PC-9 (cell line): ENCODE results near the gene PROK1. TPM values are rescaled to one million over a fixed set of nuclear protein-coding genes. Genes with fewer than 3 reads are reported as not detected.

Source experiments
- BruUV-seq: library from RNA; stranded (reverse); fragments of 400-500 nt; replicated peaks from 2 replicates; lab custom pipeline; 2021; lab: Mats Ljungman, UMichigan
- CTCF ChIA-PET: fragments of 300-600 bp; sonication (Branson Sonifier 250); formaldehyde crosslinking; loops from one replicate; lab custom pipeline; 2022; ENCODE audit warnings: antibody characterized with exemption; lab: Charles Lee
- POLR2A ChIA-PET: fragments of 300-600 bp; sonication (Branson Sonifier 250); formaldehyde crosslinking; loops from one replicate; lab custom pipeline; 2022; ENCODE audit warnings: antibody characterized with exemption; ENCODE audit not compliant: unreplicated experiment; lab: Charles Lee
- DNase-seq, 2 experiments: peaks; one replicate each; pipeline versions ENCODE4 v3.0.0 to v3.0.0-alpha.2; 2015 to 2022; ENCODE audit warnings: mixed read lengths in 1 of 2
- H2AFZ ChIP-seq: fragments of 200-600 bp; sonication (generic); 2 replicates; pipeline ENCODE4 v1.8.1; 2017; ENCODE audit warnings: antibody characterized with exemption
- H3F3A ChIP-seq: fragments of 200-600 bp; sonication (generic); 2 replicates; pipeline ENCODE4 v1.8.1; 2017; ENCODE audit warnings: antibody characterized with exemption, mild to moderate bottlenecking, low read depth; ENCODE audit not compliant: insufficient read depth
- H3K27ac ChIP-seq: fragments of 200-600 bp; sonication (generic); 2 replicates; pipeline ENCODE4 v1.6.1; 2016; ENCODE audit warnings: mixed run types
- H3K27me3 ChIP-seq: fragments of 200-600 bp; sonication (generic); 2 replicates; pipeline ENCODE4 v1.6.1; 2016; ENCODE audit warnings: low read depth, mixed run types; ENCODE audit not compliant: insufficient read depth
- H3K36me3 ChIP-seq: fragments of 200-600 bp; sonication (generic); 2 replicates; pipeline ENCODE4 v1.6.1; 2016; ENCODE audit warnings: low read depth, mixed run types
- H3K4me1 ChIP-seq: fragments of 200-600 bp; sonication (generic); replicated peaks from 2 replicates; pipeline ENCODE4 v1.6.1; 2016; ENCODE audit warnings: mixed run types; ENCODE audit not compliant: insufficient read depth
- H3K4me2 ChIP-seq: fragments of 200-600 bp; sonication (generic); 2 replicates; pipeline ENCODE4 v1.6.1; 2017; ENCODE audit warnings: mixed run types
- H3K4me3 ChIP-seq: fragments of 200-600 bp; sonication (generic); 2 replicates; pipeline ENCODE4 v1.6.1; 2016; ENCODE audit warnings: mixed run types
- H3K79me2 ChIP-seq: fragments of 200-600 bp; sonication (generic); 2 replicates; pipeline ENCODE4 v1.6.1; 2017; ENCODE audit warnings: low read depth, mixed run types
- H3K9me2 ChIP-seq: fragments of 200-600 bp; sonication (generic); 2 replicates; pipeline ENCODE4 v1.8.1; 2017; ENCODE audit warnings: mild to moderate bottlenecking; ENCODE audit not compliant: insufficient read depth
- H3K9me3 ChIP-seq: fragments of 200-600 bp; sonication (generic); 2 replicates; pipeline ENCODE4 v1.8.1; 2016; ENCODE audit warnings: low read depth; ENCODE audit not compliant: insufficient read depth
- H4K20me1 ChIP-seq: fragments of 200-600 bp; sonication (generic); 2 replicates; pipeline ENCODE4 v1.8.1; 2017; ENCODE audit not compliant: insufficient read depth
- EZH2 ChIP-seq: fragments of 200-600 bp; sonication (generic); IDR thresholded peaks from 2 replicates; pipeline ENCODE4 v1.8.0; 2017; ENCODE audit warnings: antibody characterized with exemption, low read depth
- intact Hi-C: fragments of 100-400 bp; cut with micrococcal nuclease; formaldehyde crosslinking; loops from one replicate; pipeline ENCODE4 v1.10.0; 2022; ENCODE audit not compliant: unreplicated experiment
- total RNA-seq: library from RNA; stranded (reverse); gene quantifications from 2 replicates; pipeline ENCODE4 v1.2.3, GENCODE V29; 2021
- TF ChIP-seq, protein P1 (sequence below): fragments of 200-600 bp; sonication (generic); conservative IDR thresholded peaks from 2 replicates; pipeline ENCODE4 v1.6.1; 2017; ENCODE audit warnings: mixed run types, antibody characterized with exemption, mild to moderate bottlenecking, moderate library complexity

The PROK1 gene
- total RNA-seq, 1 experiment from 2014 or later, result not detected

- no TSS peak for BruUV-seq
- ChIA-PET CTCF (no interaction called here), POLR2A (no interaction called here)
- Histone ChIP-seq H4K20me1 (no peaks in the 10 kb centered on the region), H3K79me2 (no peaks in the 10 kb centered on the region), H3F3A (no peaks in the 10 kb centered on the region), H3K27ac (no peak overlapping the region), H3K9me3 (no peaks in the 10 kb centered on the region), H3K27me3 (no peaks in the 10 kb centered on the region), H3K4me2 (no peak overlapping the region), H3K4me1 (peaks cover 8% of the 10 kb centered on the region; the same call in 1 of the 2 replicates), H2AFZ (no peak overlapping the region), H3K9me2 (no peaks in the 10 kb centered on the region), H3K36me3 (no peaks in the 10 kb centered on the region), H3K4me3 (no peak overlapping the region)
- TF ChIP-seq, protein P1, sequence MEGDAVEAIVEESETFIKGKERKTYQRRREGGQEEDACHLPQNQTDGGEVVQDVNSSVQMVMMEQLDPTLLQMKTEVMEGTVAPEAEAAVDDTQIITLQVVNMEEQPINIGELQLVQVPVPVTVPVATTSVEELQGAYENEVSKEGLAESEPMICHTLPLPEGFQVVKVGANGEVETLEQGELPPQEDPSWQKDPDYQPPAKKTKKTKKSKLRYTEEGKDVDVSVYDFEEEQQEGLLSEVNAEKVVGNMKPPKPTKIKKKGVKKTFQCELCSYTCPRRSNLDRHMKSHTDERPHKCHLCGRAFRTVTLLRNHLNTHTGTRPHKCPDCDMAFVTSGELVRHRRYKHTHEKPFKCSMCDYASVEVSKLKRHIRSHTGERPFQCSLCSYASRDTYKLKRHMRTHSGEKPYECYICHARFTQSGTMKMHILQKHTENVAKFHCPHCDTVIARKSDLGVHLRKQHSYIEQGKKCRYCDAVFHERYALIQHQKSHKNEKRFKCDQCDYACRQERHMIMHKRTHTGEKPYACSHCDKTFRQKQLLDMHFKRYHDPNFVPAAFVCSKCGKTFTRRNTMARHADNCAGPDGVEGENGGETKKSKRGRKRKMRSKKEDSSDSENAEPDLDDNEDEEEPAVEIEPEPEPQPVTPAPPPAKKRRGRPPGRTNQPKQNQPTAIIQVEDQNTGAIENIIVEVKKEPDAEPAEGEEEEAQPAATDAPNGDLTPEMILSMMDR, result no peak
- TF ChIP-seq EZH2, result no peak
- DNase-seq, result no peak
- intact Hi-C loops, result no loop called here
Measured at GRCh38 chr1:110489406-110489805, 38.5 kb downstream of the PROK1 start.

DNA sequence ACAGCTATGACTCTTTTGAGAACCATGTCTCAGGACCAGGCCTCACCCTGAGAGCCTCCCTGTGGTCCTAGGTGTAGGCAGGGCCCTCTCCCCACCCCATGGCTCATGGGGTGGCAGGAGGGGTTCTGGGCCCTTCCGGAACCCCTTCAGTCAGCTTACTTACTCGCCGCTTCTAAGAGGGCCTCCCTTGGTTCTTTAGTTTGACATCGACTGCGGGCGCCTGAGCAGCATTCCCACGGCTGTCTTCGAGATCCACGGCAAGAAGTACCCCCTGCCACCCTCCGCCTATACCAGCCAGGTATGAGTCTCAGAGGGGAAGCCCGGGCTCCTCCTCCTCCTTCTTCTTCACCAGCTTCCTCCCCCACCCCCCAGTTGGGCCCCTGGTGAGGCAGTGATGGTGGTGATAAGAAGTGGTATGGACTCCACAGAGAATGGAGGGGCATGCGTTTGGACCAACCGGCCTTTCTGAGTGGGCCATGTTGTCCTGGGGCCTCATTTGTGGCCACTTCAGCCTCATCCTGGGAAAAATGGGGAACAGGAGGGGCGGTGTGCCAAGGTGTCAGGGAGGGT lies 39.1 kb downstream of the PROK1 start:
- H3K36me3 ChIP-seq, result no peaks in the 10 kb centered on the region
- H3K79me2 ChIP-seq, result no peaks in the 10 kb centered on the region
- H2AFZ ChIP-seq, result no peak overlapping the region
- no peak for TF ChIP-seq EZH2
- TF ChIP-seq, protein P1, result no peak
- H3F3A ChIP-seq, result no peaks in the 10 kb centered on the region
- peaks cover 8% of the 10 kb centered on the region; the same call in 1 of the 2 replicates for H3K4me1 ChIP-seq
- H3K27me3 ChIP-seq, result no peaks in the 10 kb centered on the region
- no peaks in the 10 kb centered on the region for H3K9me2 ChIP-seq
- intact Hi-C loops, result no loop called here
- POLR2A ChIA-PET, result no interaction called here
- H3K4me2 ChIP-seq, result no peak overlapping the region
- no peak overlapping the region for H3K27ac ChIP-seq
- no peak overlapping the region for H3K4me3 ChIP-seq
- DNase-seq, result no peak
- no peaks in the 10 kb centered on the region for H3K9me3 ChIP-seq
- no TSS peak for BruUV-seq
- CTCF ChIA-PET, result no interaction called here
- no peaks in the 10 kb centered on the region for H4K20me1 ChIP-seq

DNA sequence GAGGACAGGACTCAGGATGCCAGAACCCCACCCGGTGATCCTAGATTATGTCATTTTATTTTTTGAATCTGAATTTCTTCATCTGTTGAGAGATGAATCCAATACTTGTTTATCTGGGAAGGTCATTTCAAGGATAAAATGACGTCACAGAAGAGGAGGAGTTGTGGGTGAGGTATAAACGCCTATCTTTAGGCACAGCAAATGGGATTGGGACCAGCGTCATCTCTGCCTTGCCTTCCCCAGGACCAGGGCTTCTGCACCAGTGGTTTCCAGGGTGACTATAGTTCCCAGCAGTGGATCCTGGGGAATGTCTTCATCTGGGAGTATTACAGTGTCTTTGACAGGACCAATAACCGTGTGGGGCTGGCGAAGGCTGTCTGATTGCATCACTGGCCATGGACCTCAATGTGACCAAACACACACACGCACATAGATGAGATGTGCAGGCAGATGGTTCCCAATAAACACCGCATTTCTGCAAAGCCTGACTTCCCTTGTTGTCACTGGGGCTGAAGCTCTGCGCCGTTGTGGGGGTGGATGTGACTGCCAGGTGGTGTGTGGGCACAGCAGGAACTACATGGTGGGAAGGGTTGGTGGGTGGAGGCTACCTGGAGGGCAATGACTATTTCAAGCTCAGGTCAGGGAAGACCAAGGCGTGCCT lies 40.0 kb downstream of the PROK1 start:
- no peak overlapping the region for H3K4me2 ChIP-seq
- TF ChIP-seq, protein P1, result no peak
- TF ChIP-seq EZH2, result no peak
- intact Hi-C loops, result no loop called here
- no peaks in the 10 kb centered on the region for H3K36me3 ChIP-seq
- no peak overlapping the region for H2AFZ ChIP-seq
- no peaks in the 10 kb centered on the region for H3K9me2 ChIP-seq
- no peak overlapping the region for H3K27ac ChIP-seq
- DNase-seq, result no peak
- H3F3A ChIP-seq, result no peaks in the 10 kb centered on the region
- H3K27me3 ChIP-seq, result no peaks in the 10 kb centered on the region
- ChIA-PET POLR2A (no interaction called here), CTCF (no interaction called here)
- H4K20me1 ChIP-seq, result no peaks in the 10 kb centered on the region
- H3K9me3 ChIP-seq, result no peaks in the 10 kb centered on the region
- BruUV-seq, result no TSS peak
- peaks cover 8% of the 10 kb centered on the region; the same call in 1 of the 2 replicates for H3K4me1 ChIP-seq
- H3K79me2 ChIP-seq, result no peaks in the 10 kb centered on the region
- H3K4me3 ChIP-seq, result no peak overlapping the region
